Limb (tissue), 2 donors: Measurements from ENCODE around the gene MFAP4.

Experiments
- DNase-seq, 2 donors: peaks; one replicate each; pipeline ENCODE4 v3.0.0-alpha.2; 2016; ENCODE audit errors: extremely low spot score in 2 of 2

Gene MFAP4

GRCh38 chr17:19371259-19372010, 15.6 kb downstream of the MFAP4 start:
- no peak for DNase-seq

GRCh38 chr17:19370493-19370960, 16.5 kb downstream of the MFAP4 start:
- no peak for DNase-seq

GRCh38 chr17:19369846-19370492, 17.0 kb downstream of the MFAP4 start:
- DNase-seq, result no peak

GRCh38 chr17:19369107-19369778, 17.7 kb downstream of the MFAP4 start:
- no peak for DNase-seq

GRCh38 chr17:19368229-19368628, 18.8 kb downstream of the MFAP4 start:
- DNase-seq, result no peak

GRCh38 chr17:19366637-19366972, 20.4 kb downstream of the MFAP4 start:
- DNase-seq, result no peak

- DNase-seq, result no peak
Measured at GRCh38 chr17:19365833-19366636, 21.0 kb downstream of the MFAP4 start.

- DNase-seq, result no peak
Measured at GRCh38 chr17:19365499-19365817, 21.5 kb downstream of the MFAP4 start.

GRCh38 chr17:19364699-19365498, 22.1 kb downstream of the MFAP4 start:
- peak in 1 of 2 donors; percentile 65 for DNase-seq

- DNase-seq, result no peak
Measured at GRCh38 chr17:19363460-19364035, 23.4 kb downstream of the MFAP4 start.

- no peak for DNase-seq
Measured at GRCh38 chr17:19363114-19363438, 23.9 kb downstream of the MFAP4 start.

- peak; percentile 91 to 97 for DNase-seq
Measured at GRCh38 chr17:19362277-19363113, 24.5 kb downstream of the MFAP4 start, which contains the start of gene B9D1. TSS of gene B9D1 (minus strand) at chr17:19362723. CDS start at chr17:19362569, 154 bp downstream.

GRCh38 chr17:19361944-19362276, 25.1 kb downstream of the MFAP4 start:
- no peak for DNase-seq

- no peak for DNase-seq
Measured at GRCh38 chr17:19361326-19361725, 25.7 kb downstream of the MFAP4 start.

- no peak for DNase-seq
Measured at GRCh38 chr17:19360772-19361171, 26.2 kb downstream of the MFAP4 start.

- no peak for DNase-seq
Measured at GRCh38 chr17:19359856-19360255, 27.1 kb downstream of the MFAP4 start.

- no peak for DNase-seq
Measured at GRCh38 chr17:19359151-19359550, 27.8 kb downstream of the MFAP4 start.

- no peak for DNase-seq
Measured at GRCh38 chr17:19357761-19358160, 29.2 kb downstream of the MFAP4 start.

GRCh38 chr17:19357351-19357750, 29.6 kb downstream of the MFAP4 start:
- no peak for DNase-seq

GRCh38 chr17:19354748-19355147, 32.2 kb downstream of the MFAP4 start:
- no peak for DNase-seq
